ENCODE measurements around the gene DIS3L2. TPM values are rescaled to one million over a fixed set of nuclear protein-coding genes. Genes with fewer than 3 reads are reported as not detected.

Gene DIS3L2
- total RNA-seq, 1 donor from 2014 or later: 53.6 TPM

DNA sequence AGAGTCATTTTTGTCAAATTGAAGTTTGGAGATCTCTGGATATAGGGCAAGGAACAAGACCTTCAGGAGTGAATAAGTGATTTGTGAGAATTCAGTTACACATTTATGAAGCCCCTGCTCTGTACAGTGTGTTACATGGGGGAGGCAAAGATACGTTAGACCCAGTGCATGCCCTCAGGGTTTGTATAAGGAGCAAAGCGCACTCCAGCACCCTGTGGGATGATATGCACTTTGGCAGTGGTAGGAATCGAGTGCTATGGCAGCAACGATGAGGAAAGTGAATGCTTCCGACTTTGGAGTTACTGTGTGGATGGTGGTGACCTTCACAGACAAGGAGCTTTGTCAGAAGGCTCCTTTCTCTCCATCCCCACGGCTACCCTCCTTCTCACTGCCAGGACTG, 342.7 kb downstream of the DIS3L2 start:
- TF ChIP-seq, protein P1, sequence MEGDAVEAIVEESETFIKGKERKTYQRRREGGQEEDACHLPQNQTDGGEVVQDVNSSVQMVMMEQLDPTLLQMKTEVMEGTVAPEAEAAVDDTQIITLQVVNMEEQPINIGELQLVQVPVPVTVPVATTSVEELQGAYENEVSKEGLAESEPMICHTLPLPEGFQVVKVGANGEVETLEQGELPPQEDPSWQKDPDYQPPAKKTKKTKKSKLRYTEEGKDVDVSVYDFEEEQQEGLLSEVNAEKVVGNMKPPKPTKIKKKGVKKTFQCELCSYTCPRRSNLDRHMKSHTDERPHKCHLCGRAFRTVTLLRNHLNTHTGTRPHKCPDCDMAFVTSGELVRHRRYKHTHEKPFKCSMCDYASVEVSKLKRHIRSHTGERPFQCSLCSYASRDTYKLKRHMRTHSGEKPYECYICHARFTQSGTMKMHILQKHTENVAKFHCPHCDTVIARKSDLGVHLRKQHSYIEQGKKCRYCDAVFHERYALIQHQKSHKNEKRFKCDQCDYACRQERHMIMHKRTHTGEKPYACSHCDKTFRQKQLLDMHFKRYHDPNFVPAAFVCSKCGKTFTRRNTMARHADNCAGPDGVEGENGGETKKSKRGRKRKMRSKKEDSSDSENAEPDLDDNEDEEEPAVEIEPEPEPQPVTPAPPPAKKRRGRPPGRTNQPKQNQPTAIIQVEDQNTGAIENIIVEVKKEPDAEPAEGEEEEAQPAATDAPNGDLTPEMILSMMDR (conservative IDR thresholded peaks at IDR 0.05): no peak
- Mint-ChIP-seq H3K4me1 (ENCODE audit: unreplicated experiment) (no peaks in the 10 kb centered on the region), H3K4me3 (no peak overlapping the region), H3K27me3 (no peaks in the 10 kb centered on the region), H3K36me3 (peaks cover 32% of the 10 kb centered on the region), H3K9me3 (peaks cover 6% of the 10 kb centered on the region), H3K27ac (no peak overlapping the region)
- no peak for DNase-seq (ENCODE audit: extremely low spot score, unreplicated experiment)

DNA sequence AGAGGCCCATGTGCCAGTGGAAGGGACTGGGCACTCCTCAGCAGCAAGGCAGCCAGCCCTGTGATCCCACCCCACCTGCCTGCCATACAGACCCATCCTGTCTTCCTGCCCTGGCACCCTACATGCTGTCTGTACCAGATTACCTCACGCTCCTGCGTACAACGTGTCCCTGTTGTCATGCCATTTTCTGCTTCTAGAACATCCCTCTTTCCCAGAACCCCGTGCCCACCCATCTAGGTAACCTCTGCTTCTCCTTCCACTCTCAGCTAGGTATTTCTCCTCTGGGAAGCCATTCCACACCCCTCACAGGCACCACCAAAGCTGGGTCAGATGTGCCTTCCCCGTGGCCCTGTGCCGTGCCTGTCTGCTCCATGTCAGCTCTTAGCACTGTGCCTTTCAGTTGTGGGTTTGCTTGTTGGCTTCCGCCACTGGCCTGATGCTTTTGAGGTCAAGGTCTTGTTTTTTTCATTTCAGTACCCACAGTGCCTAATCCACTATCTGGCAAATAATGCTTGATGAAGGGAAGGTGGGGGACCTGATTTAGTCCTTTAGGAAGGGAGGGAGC, 345.3 kb downstream of the DIS3L2 start:
- H3K36me3 Mint-ChIP-seq: peaks cover 15% of the 10 kb centered on the region
- H3K27me3 Mint-ChIP-seq: no peaks in the 10 kb centered on the region

DNA sequence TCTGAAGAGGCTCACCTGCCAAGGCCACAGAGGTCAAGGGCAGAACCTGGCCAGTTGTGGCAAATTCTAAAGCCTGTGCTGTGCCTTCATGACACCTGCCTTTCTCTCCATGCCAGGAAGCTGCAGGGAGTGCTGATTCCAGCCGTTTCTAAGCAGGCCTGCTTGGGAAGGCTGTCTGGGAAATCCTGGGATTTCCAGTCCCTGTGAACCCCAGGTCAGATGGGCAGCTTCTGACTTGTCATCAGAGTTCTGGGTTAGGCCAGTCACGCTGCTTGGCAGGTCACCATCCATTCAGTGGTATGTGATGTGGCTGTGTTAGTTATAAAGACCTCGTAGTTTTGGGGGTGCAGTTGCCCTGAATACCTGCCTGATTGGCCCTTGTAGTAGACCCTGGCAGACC, 346.3 kb downstream of the DIS3L2 start:
- Mint-ChIP-seq H3K4me3 (no peak overlapping the region), H3K27me3 (no peaks in the 10 kb centered on the region), H3K4me1 (ENCODE audit: unreplicated experiment) (no peaks in the 10 kb centered on the region), H3K9me3 (peaks cover 13% of the 10 kb centered on the region), H3K27ac (no peak overlapping the region), H3K36me3 (peaks cover 20% of the 10 kb centered on the region)
- TF ChIP-seq, protein P1 (conservative IDR thresholded peaks at IDR 0.05): no peak
- DNase-seq (ENCODE audit: extremely low spot score, unreplicated experiment): no peak

More for the DNA sequence above, 345.3 kb downstream of the DIS3L2 start:
- Mint-ChIP-seq H3K4me3 (no peak overlapping the region), H3K27ac (no peak overlapping the region), H3K4me1 (ENCODE audit: unreplicated experiment) (no peaks in the 10 kb centered on the region), H3K9me3 (peaks cover 6% of the 10 kb centered on the region)
- TF ChIP-seq, protein P1 (conservative IDR thresholded peaks at IDR 0.05): no peak
- no peak for DNase-seq (ENCODE audit: extremely low spot score, unreplicated experiment)

DNA sequence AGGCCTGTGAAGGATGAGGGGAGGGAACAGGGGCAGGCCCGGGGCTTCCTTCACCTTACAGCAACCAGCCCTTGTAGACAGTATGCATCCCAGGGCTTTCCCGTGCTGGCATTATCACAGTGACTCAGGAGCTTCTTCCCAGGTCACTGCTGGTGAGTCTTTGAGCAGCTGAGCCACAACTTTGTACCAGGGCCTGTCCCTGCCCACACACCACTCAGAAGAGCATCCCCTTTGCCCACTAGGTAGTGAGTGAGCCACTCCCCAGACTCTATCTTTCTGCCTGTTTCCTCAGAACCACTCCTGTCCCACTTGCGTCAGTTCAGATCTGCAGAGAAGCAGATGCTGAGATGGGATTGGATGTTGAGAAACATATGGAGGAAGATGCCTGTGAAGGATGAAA, 347.5 kb downstream of the DIS3L2 start:
- Mint-ChIP-seq H3K27ac (no peak overlapping the region), H3K4me1 (ENCODE audit: unreplicated experiment) (no peaks in the 10 kb centered on the region), H3K27me3 (no peaks in the 10 kb centered on the region), H3K4me3 (no peak overlapping the region), H3K36me3 (peaks cover 19% of the 10 kb centered on the region), H3K9me3 (peaks cover 19% of the 10 kb centered on the region)
- DNase-seq (ENCODE audit: extremely low spot score, unreplicated experiment): no peak
- TF ChIP-seq, protein P1 (conservative IDR thresholded peaks at IDR 0.05): no peak

DNA sequence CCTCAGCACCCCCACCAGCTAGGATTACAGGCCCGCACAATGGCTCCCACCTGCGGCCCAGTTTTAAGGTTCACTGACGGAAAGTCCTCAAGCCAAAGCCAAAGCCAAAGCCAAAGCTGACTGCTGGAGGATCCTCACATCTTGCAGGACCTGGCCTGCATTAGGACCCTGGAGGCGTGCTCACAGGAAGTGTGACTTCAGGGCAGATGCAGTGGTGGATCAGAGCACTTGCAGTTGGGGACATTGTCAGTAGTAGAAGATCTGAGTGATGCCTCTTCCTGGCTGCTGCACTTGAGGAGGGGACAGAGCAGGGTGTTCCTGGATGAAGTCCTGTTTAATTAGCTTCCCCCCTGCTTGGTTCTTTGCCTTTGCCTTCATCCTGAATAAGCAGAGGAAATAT, 348.1 kb downstream of the DIS3L2 start:
- no peak for DNase-seq (ENCODE audit: extremely low spot score, unreplicated experiment)
- Mint-ChIP-seq H3K27ac (no peak overlapping the region), H3K27me3 (no peaks in the 10 kb centered on the region), H3K36me3 (peaks cover 19% of the 10 kb centered on the region), H3K9me3 (peaks cover 16% of the 10 kb centered on the region), H3K4me1 (ENCODE audit: unreplicated experiment) (no peaks in the 10 kb centered on the region), H3K4me3 (no peak overlapping the region)
- TF ChIP-seq, protein P1 (conservative IDR thresholded peaks at IDR 0.05): no peak

DNA sequence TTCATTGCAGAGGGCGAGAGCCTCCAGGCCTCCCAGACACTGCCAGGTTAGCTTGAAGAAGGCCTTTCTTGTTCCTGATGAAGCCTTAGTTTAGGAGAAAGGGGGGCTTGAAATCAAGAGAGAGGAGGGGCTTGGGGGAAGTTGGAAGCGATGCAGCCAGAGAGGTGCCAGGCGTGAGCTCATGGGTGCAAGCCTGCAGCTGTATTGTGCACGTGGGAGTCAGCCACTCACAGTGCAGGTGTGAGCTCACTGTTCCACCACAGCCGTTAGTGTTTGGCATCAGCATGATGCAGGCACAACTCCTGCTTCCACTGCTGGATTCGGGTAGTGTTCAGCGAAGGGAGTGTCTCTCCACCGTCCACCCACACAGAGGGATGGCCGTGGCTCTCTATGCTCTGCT, 348.6 kb downstream of the DIS3L2 start:
- Mint-ChIP-seq H3K27me3 (no peaks in the 10 kb centered on the region), H3K36me3 (peaks cover 23% of the 10 kb centered on the region), H3K9me3 (peaks cover 16% of the 10 kb centered on the region), H3K4me3 (no peak overlapping the region), H3K4me1 (ENCODE audit: unreplicated experiment) (no peaks in the 10 kb centered on the region), H3K27ac (no peak overlapping the region)
- TF ChIP-seq, protein P1 (conservative IDR thresholded peaks at IDR 0.05): no peak
- no peak for DNase-seq (ENCODE audit: extremely low spot score, unreplicated experiment)

Data from type B pancreatic cell (in vitro differentiated cells).